Neural cell (in vitro differentiated cells): Measurements from ENCODE around the gene PPP2CA.
A peak's percentile ranks its signal among the peaks of the same experiment; 100 is the strongest.

ENCODE experiments used
- EP300 ChIP-seq: fragments of 450-650 bp; conservative IDR thresholded peaks from 2 replicates; pipeline ENCODE4 v1.6.1; 2014; ENCODE audit warnings: antibody characterized with exemption, mild to moderate bottlenecking, moderate library complexity; ENCODE audit not compliant: poor library complexity, severe bottlenecking
- MXI1 ChIP-seq: fragments of 450-650 bp; conservative IDR thresholded peaks from 2 replicates; pipeline ENCODE4 v1.6.1; 2014; ENCODE audit warnings: antibody characterized with exemption, mild to moderate bottlenecking; ENCODE audit not compliant: poor library complexity, severe bottlenecking
- TF ChIP-seq, protein P1 (sequence below): fragments of 450-650 bp; IDR thresholded peaks from 2 replicates; pipeline ENCODE4 v1.5.1; 2014; ENCODE audit warnings: antibody characterized with exemption, mild to moderate bottlenecking, moderate library complexity; ENCODE audit not compliant: poor library complexity, severe bottlenecking

DNA sequence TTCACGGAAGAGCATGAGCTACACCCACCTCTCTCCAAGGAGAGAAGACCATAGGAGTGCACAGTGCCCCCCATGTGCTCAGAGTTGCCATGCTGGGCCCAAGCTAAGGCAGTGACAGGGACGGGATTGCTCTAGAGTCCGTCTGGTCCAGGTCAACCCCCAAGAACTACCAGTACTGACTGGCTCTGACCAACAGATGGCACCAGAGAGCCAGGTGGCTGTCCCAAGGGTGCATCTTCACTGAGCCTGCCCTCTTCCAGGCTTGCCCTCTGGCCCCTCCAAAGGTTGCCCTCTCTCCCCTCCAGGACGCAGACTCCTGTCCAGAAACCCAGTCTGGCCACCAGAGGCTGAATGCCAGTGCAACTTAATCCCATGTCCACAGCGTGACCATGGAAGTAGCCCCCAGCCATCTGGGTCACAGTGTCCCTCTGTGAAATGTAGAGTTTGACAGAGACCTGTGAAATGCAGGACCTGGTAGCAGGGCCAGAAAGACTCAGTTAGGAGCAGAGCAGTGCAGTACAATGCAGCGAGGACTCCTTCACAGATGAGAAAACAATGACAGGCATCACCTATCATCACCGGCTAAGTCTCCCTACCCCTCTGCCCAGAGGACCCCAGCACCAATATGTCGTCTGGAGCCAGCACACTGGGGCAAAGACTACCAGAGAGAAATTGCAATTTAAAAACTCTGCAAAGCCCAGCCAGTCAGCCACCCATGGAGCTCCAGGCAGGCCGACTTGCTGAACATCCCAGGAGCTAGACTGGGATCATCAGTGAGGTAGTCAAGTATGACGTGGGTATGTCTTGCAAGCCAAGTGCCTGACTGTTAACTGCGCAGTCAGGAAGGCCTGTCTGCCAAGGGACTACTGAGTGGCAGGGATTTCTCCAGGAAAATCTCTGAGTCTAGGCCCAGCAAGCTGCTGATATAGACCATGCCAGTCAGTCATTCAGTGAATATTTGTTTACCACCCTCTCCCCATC is 41.4 kb downstream of the PPP2CA start:
- TF ChIP-seq, protein P1, sequence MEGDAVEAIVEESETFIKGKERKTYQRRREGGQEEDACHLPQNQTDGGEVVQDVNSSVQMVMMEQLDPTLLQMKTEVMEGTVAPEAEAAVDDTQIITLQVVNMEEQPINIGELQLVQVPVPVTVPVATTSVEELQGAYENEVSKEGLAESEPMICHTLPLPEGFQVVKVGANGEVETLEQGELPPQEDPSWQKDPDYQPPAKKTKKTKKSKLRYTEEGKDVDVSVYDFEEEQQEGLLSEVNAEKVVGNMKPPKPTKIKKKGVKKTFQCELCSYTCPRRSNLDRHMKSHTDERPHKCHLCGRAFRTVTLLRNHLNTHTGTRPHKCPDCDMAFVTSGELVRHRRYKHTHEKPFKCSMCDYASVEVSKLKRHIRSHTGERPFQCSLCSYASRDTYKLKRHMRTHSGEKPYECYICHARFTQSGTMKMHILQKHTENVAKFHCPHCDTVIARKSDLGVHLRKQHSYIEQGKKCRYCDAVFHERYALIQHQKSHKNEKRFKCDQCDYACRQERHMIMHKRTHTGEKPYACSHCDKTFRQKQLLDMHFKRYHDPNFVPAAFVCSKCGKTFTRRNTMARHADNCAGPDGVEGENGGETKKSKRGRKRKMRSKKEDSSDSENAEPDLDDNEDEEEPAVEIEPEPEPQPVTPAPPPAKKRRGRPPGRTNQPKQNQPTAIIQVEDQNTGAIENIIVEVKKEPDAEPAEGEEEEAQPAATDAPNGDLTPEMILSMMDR = peak; percentile 65
- no peak for TF ChIP-seq MXI1
- no peak for TF ChIP-seq EP300
